A549 (cell line): ENCODE data around the gene ZBTB4. TPM values are rescaled to one million over a fixed set of nuclear protein-coding genes. Genes with fewer than 3 reads are reported as not detected.

Experiments used
- ATAC-seq, 2 experiments: fragments of 200-7000 bp in 1 of 2; fragments of >200 bp in 1 of 2; cut with Nextera tagmentation in 1 of 2; cut with Tn5 transposase in 1 of 2; 3 replicates each; pipeline versions ENCODE4 v1.8.0 to v1.9.1; 2018 to 2020; ENCODE audit warnings: mild to moderate bottlenecking in 1 of 2, moderate library complexity in 1 of 2
- CTCF ChIA-PET: fragments of 300-600 bp; sonication (Branson Sonifier 250); formaldehyde crosslinking; extraction: SDS; loops from one replicate; lab custom pipeline; 2021; ENCODE audit warnings: antibody characterized with exemption, inconsistent platforms; lab: Yijun Ruan, JAX
- POLR2A ChIA-PET: fragments of 350-600 bp; formaldehyde crosslinking; extraction: SDS; loops from one replicate; lab custom pipeline; 2021; ENCODE audit warnings: antibody characterized with exemption, inconsistent platforms; lab: Yijun Ruan, JAX
- DNase-seq, 2 experiments: peaks; one replicate each; pipeline versions ENCODE4 v3.0.0 to v3.0.0-alpha.2; 2011 to 2016; ENCODE audit warnings: low read depth in 1 of 2, low spot score in 1 of 2
- FAIRE-seq: peaks from 2 replicates; lab custom pipeline; 2011; peaks lifted over from hg19 to GRCh38; lab: Jason Lieb, UNC
- H3K27ac ChIP-seq, 2 experiments: fragments of >200 bp; sonication (Bioruptor Twin); formaldehyde crosslinking; 3 replicates each; pipeline ENCODE4 v1.5.1; 2016 to 2017
- H3K4me1 ChIP-seq: fragments of >200 bp; sonication (Bioruptor Twin); formaldehyde crosslinking; 3 replicates; pipeline ENCODE4 v1.6.1; 2016
- H3K4me2 ChIP-seq: fragments of >200 bp; sonication (Bioruptor Twin); formaldehyde crosslinking; 3 replicates; pipeline ENCODE4 v1.6.1; 2016
- H3K4me3 ChIP-seq: fragments of >200 bp; sonication (Bioruptor Twin); formaldehyde crosslinking; 3 replicates; pipeline ENCODE4 v1.5.1; 2016
- H3K9me3 ChIP-seq: fragments of >200 bp; sonication (Bioruptor Twin); formaldehyde crosslinking; 3 replicates; pipeline ENCODE4 v1.6.1; 2016
- CHD4 ChIP-seq: fragments of 200-600 bp; sonication (generic); IDR thresholded peaks from 2 replicates; pipeline ENCODE4 v1.6.1; 2016; ENCODE audit warnings: antibody characterized with exemption, mild to moderate bottlenecking, borderline replicate concordance
- EHF ChIP-seq: fragments of 250-450 bp; sonication (Bioruptor Pico); IDR thresholded peaks from 2 replicates; pipeline ENCODE4 v1.5.0; 2020; ENCODE audit warnings: mild to moderate bottlenecking
- ELK1 ChIP-seq: fragments of 150-350 bp; IDR thresholded peaks from 2 replicates; pipeline ENCODE4 v1.6.1; 2014; ENCODE audit warnings: low read depth, mild to moderate bottlenecking, low read length
- EP300 ChIP-seq, 2 experiments: fragments of >200 bp; sonication (Bioruptor Twin); formaldehyde crosslinking; IDR thresholded peaks; 2 replicates in 1 of 2; 3 replicates in 1 of 2; pipeline ENCODE4 v1.6.1; 2016 to 2017
- ESRRA ChIP-seq: fragments of 150-350 bp; IDR thresholded peaks from 2 replicates; pipeline ENCODE4 v1.6.1; 2014; ENCODE audit warnings: mild to moderate bottlenecking, low read length, borderline replicate concordance
- FOSB ChIP-seq: fragments of 250-450 bp; sonication (Bioruptor Pico); IDR thresholded peaks from 2 replicates; pipeline ENCODE4 v1.5.0; 2020; ENCODE audit warnings: mild to moderate bottlenecking, moderate library complexity
- HMGXB4 ChIP-seq: fragments of 250-450 bp; sonication (Bioruptor Pico); IDR thresholded peaks from 2 replicates; pipeline ENCODE4 v1.5.0; 2021; ENCODE audit warnings: mild to moderate bottlenecking, moderate library complexity, borderline replicate concordance
- MAX ChIP-seq: IDR thresholded peaks from 2 replicates; pipeline ENCODE4 v1.6.1; 2012
- MAZ ChIP-seq: fragments of 150-350 bp; IDR thresholded peaks from 2 replicates; pipeline ENCODE4 v1.6.1; 2014; ENCODE audit warnings: antibody characterized with exemption, low read depth, low read length, borderline replicate concordance
- NFE2L2 ChIP-seq: fragments of 150-350 bp; conservative IDR thresholded peaks from 2 replicates; pipeline ENCODE4 v1.6.1; 2014; ENCODE audit warnings: low read length
- NPAS2 ChIP-seq: fragments of 250-450 bp; sonication (Bioruptor Pico); IDR thresholded peaks from 2 replicates; pipeline ENCODE4 v1.8.0; 2022; ENCODE audit warnings: mild to moderate bottlenecking, moderate library complexity, borderline replicate concordance
- NR3C1 ChIP-seq: fragments of >200 bp; sonication (Bioruptor Twin); formaldehyde crosslinking; IDR thresholded peaks from 3 replicates; pipeline ENCODE4 v1.6.1; 2017
- PBX3 ChIP-seq: IDR thresholded peaks from 2 replicates; pipeline ENCODE4 v1.6.1; 2012
- PHF8 ChIP-seq: fragments of 200-600 bp; sonication (generic); IDR thresholded peaks from 2 replicates; pipeline ENCODE4 v1.6.1; 2016; ENCODE audit warnings: low read depth, mild to moderate bottlenecking, antibody characterized with exemption, moderate library complexity, borderline replicate concordance
- RAD21 ChIP-seq, 2 experiments: fragments of >200 bp in 1 of 2; sonication (Bioruptor Twin) in 1 of 2; formaldehyde crosslinking in 1 of 2; IDR thresholded peaks in 1 of 2; conservative IDR thresholded peaks in 1 of 2; 2 replicates in 1 of 2; 3 replicates in 1 of 2; pipeline ENCODE4 v1.6.1; 2012 to 2018; ENCODE audit warnings: inconsistent platforms in 1 of 2
- RFX5 ChIP-seq: fragments of 450-650 bp; IDR thresholded peaks from 2 replicates; pipeline ENCODE4 v1.7.1; 2014; ENCODE audit warnings: antibody characterized with exemption, mild to moderate bottlenecking, moderate library complexity
- TP53 ChIP-seq: fragments of 250-450 bp; sonication (Bioruptor Pico); IDR thresholded peaks from 2 replicates; pipeline ENCODE4 v1.5.0; 2021; ENCODE audit warnings: mild to moderate bottlenecking, moderate library complexity
- ZNF302 ChIP-seq: fragments of 250-450 bp; sonication (Bioruptor Pico); IDR thresholded peaks from 2 replicates; pipeline ENCODE4 v1.9.0; 2021; ENCODE audit warnings: inconsistent platforms, mild to moderate bottlenecking, moderate library complexity
- WGBS: methylation state at CpG from one replicate; pipeline ENCODE4 v1.1.6; 2017; ENCODE audit errors: missing lambda C conversion rate; 5-methylcytosine and 5-hydroxymethylcytosine counted together
- polyA plus RNA-seq, 4 experiments: library from polyadenylated mRNA; depleted of rRNA in 3 of 4; stranded (reverse); fragments of >200 nt; fragmentation: RNase III in 1 of 4; extraction: RNeasy Plus Mini Kit Qiagen cat#74134 plus additional on column Dnase treatment in 1 of 4; gene quantifications; 2 replicates in 3 of 4; 3 replicates in 1 of 4; pipeline ENCODE4 v1.2.3, GENCODE V29; 2011 to 2017
- TF ChIP-seq, protein P1 (sequence below): fragments of 450-650 bp; IDR thresholded peaks from 2 replicates; pipeline ENCODE4 v1.6.1; 2014; ENCODE audit warnings: antibody characterized with exemption
- TF ChIP-seq, protein P2 (sequence below): fragments of >200 bp; sonication (Bioruptor Twin); formaldehyde crosslinking; IDR thresholded peaks from 2 replicates; pipeline ENCODE4 v1.6.1; 2016
- TF ChIP-seq, protein P3 (sequence below): IDR thresholded peaks from 2 replicates; pipeline ENCODE4 v1.6.1; 2012; ENCODE audit warnings: low read depth, borderline replicate concordance
- TF ChIP-seq, protein P4 (sequence below): fragments of 200-600 bp; sonication (generic); IDR thresholded peaks from 2 replicates; pipeline ENCODE4 v1.6.1; 2016; ENCODE audit warnings: antibody characterized with exemption, mild to moderate bottlenecking, moderate library complexity
- TF ChIP-seq, protein P5 (sequence below): fragments of 250-450 bp; sonication (Bioruptor Pico); IDR thresholded peaks from 2 replicates; pipeline ENCODE4 v1.5.0; 2020; ENCODE audit warnings: low read depth, mild to moderate bottlenecking, moderate library complexity

Gene ZBTB4
- polyA plus RNA-seq, 2 of the 4 experiments (the other 2 are of a cell fraction) = 14.4 to 28.2 TPM

GRCh38 chr17:7410634-7411426 lies 68.6 kb downstream of the ZBTB4 start:
- Histone ChIP-seq H3K4me3 (no peak overlapping the region), H3K9me3 (no peaks in the 10 kb centered on the region), H3K4me1 (peaks cover 7% of the 10 kb centered on the region; the same call in 1 of the 3 replicates), H3K4me2 (no peak overlapping the region), H3K27ac (no peak overlapping the region)
- FAIRE-seq (no peak), DNase-seq (no peak), ATAC-seq (no peak)
- ChIA-PET CTCF (interaction anchor here (0.6 to 3.4 kb wide), 9 partner anchors 8 to 150 kb away, joined by 3 to 20 read pairs (median 4); partner anchors contain the start of gene SPEM1), POLR2A (no interaction called here)
- 90% methylated on average over 25 of the region's 25 CpGs for WGBS
- TF ChIP-seq, protein P1, sequence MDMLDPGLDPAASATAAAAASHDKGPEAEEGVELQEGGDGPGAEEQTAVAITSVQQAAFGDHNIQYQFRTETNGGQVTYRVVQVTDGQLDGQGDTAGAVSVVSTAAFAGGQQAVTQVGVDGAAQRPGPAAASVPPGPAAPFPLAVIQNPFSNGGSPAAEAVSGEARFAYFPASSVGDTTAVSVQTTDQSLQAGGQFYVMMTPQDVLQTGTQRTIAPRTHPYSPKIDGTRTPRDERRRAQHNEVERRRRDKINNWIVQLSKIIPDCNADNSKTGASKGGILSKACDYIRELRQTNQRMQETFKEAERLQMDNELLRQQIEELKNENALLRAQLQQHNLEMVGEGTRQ = no peak
- TF ChIP-seq PHF8 = no peak
- no peak for TF ChIP-seq PBX3
- no peak for TF ChIP-seq NPAS2 (CRISPR knock-in tag)
- no peak for TF ChIP-seq TP53 (CRISPR knock-in tag)
- no peak for TF ChIP-seq HMGXB4 (CRISPR knock-in tag)
- TF ChIP-seq, protein P2, sequence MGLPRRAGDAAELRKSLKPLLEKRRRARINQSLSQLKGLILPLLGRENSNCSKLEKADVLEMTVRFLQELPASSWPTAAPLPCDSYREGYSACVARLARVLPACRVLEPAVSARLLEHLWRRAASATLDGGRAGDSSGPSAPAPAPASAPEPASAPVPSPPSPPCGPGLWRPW = no peak
- TF ChIP-seq CHD4 = no peak
- TF ChIP-seq EHF = no peak
- no peak for TF ChIP-seq ELK1
- TF ChIP-seq ESRRA = no peak
- no peak for TF ChIP-seq NFE2L2
- TF ChIP-seq RFX5 = no peak
- no peak for TF ChIP-seq MAZ
- TF ChIP-seq EP300 (IDR thresholded peaks at IDR 0.05) = no peak
- no peak for TF ChIP-seq MAX
- TF ChIP-seq FOSB (CRISPR knock-in tag) = no peak

DNA sequence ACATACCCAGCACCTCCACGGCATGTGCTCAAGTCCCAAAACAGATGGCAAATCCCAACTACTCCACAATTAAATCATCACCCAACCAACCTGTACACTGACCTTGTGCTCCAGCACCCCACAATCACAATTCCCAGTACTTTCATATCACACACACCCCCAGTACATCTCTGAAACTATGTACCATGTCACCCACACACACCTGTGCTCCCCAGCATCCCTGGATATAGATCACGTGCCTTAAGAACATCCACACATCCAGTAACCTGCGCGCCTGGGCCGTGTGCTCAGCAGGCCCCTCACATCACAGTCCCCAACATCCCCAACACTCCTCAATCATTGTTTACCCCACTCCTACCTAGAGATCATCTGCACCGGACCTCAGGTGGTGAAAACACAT lies 69.7 kb downstream of the ZBTB4 start:
- no peak for ATAC-seq
- H3K9me3 ChIP-seq = no peaks in the 10 kb centered on the region
- FAIRE-seq = no peak
- POLR2A ChIA-PET = interaction anchor here (0.6 kb wide), 1 partner anchor 38 kb away, joined by 3 read pairs; no protein-coding TSS in a partner anchor
- H3K4me1 ChIP-seq = peaks cover 14% of the 10 kb centered on the region
- H3K27ac ChIP-seq = no peak overlapping the region
- CTCF ChIA-PET = interaction anchor here (0.6 to 3.4 kb wide), 7 partner anchors 11 to 151 kb away, joined by 3 to 20 read pairs (median 6); partner anchors contain the start of gene SPEM1
- no peak overlapping the region for H3K4me2 ChIP-seq
- H3K4me3 ChIP-seq = no peak overlapping the region
- 86% methylated on average over 6 of the region's 6 CpGs for WGBS
- no peak for DNase-seq
- TF ChIP-seq, protein P3, sequence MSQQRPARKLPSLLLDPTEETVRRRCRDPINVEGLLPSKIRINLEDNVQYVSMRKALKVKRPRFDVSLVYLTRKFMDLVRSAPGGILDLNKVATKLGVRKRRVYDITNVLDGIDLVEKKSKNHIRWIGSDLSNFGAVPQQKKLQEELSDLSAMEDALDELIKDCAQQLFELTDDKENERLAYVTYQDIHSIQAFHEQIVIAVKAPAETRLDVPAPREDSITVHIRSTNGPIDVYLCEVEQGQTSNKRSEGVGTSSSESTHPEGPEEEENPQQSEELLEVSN = no peak
- TF ChIP-seq TP53 (CRISPR knock-in tag) = no peak
- no peak for TF ChIP-seq EHF
- TF ChIP-seq, protein P4, sequence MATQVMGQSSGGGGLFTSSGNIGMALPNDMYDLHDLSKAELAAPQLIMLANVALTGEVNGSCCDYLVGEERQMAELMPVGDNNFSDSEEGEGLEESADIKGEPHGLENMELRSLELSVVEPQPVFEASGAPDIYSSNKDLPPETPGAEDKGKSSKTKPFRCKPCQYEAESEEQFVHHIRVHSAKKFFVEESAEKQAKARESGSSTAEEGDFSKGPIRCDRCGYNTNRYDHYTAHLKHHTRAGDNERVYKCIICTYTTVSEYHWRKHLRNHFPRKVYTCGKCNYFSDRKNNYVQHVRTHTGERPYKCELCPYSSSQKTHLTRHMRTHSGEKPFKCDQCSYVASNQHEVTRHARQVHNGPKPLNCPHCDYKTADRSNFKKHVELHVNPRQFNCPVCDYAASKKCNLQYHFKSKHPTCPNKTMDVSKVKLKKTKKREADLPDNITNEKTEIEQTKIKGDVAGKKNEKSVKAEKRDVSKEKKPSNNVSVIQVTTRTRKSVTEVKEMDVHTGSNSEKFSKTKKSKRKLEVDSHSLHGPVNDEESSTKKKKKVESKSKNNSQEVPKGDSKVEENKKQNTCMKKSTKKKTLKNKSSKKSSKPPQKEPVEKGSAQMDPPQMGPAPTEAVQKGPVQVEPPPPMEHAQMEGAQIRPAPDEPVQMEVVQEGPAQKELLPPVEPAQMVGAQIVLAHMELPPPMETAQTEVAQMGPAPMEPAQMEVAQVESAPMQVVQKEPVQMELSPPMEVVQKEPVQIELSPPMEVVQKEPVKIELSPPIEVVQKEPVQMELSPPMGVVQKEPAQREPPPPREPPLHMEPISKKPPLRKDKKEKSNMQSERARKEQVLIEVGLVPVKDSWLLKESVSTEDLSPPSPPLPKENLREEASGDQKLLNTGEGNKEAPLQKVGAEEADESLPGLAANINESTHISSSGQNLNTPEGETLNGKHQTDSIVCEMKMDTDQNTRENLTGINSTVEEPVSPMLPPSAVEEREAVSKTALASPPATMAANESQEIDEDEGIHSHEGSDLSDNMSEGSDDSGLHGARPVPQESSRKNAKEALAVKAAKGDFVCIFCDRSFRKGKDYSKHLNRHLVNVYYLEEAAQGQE = no peak
- TF ChIP-seq NR3C1 = no peak
- TF ChIP-seq, protein P2 = no peak
- no peak for TF ChIP-seq RFX5
- no peak for TF ChIP-seq RAD21 (conservative IDR thresholded peaks at IDR 0.05 in 1 of 2, IDR thresholded peaks at IDR 0.05 in 1 of 2)
- TF ChIP-seq ZNF302 (CRISPR knock-in tag) = no peak
- no peak for TF ChIP-seq NPAS2 (CRISPR knock-in tag)
- TF ChIP-seq FOSB (CRISPR knock-in tag) = no peak
- TF ChIP-seq, protein P5, sequence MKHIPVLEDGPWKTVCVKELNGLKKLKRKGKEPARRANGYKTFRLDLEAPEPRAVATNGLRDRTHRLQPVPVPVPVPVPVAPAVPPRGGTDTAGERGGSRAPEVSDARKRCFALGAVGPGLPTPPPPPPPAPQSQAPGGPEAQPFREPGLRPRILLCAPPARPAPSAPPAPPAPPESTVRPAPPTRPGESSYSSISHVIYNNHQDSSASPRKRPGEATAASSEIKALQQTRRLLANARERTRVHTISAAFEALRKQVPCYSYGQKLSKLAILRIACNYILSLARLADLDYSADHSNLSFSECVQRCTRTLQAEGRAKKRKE (CRISPR knock-in tag) = no peak
